Mononuclear cell (primary cell): ENCODE data around the gene CAVIN2. TPM values are rescaled to one million over a fixed set of nuclear protein-coding genes. Genes with fewer than 3 reads are reported as not detected.

Source experiments
- H3K27me3 ChIP-seq: 2 replicates; pipeline ENCODE4 v1.6.0; 2011; ENCODE audit warnings: low read length, control low read depth; ENCODE audit not compliant: insufficient read depth
- H3K4me1 ChIP-seq: 2 replicates; pipeline ENCODE4 v1.5.1; 2011; ENCODE audit warnings: mild to moderate bottlenecking, low read length, control low read depth; ENCODE audit not compliant: insufficient read depth
- H3K4me3 ChIP-seq: 2 replicates; pipeline ENCODE4 v1.5.1; 2011; ENCODE audit warnings: mild to moderate bottlenecking, low read length, moderate library complexity
- H3K9me3 ChIP-seq: 2 replicates; pipeline ENCODE4 v1.5.1; 2011; ENCODE audit warnings: low read depth, mild to moderate bottlenecking, control low read depth, low read length
- total RNA-seq: library from RNA; depleted of rRNA; stranded (reverse); fragments of >200 nt; gene quantifications from one replicate; pipeline ENCODE4 v1.2.3, GENCODE V29; 2012

Gene CAVIN2
- total RNA-seq, 1 donor, result 139 TPM

- Histone ChIP-seq H3K27me3 (no peaks in the 10 kb centered on the region), H3K9me3 (no peaks in the 10 kb centered on the region), H3K4me1 (no peaks in the 10 kb centered on the region), H3K4me3 (no peak overlapping the region)
These were observed 8.5 kb upstream of the CAVIN2 start for GRCh38 chr2:191855382-191855781.

- H3K4me3 ChIP-seq, result no peak overlapping the region
- H3K4me1 ChIP-seq, result no peaks in the 10 kb centered on the region
- no peaks in the 10 kb centered on the region for H3K27me3 ChIP-seq
- no peaks in the 10 kb centered on the region for H3K9me3 ChIP-seq
These were observed 7.8 kb upstream of the CAVIN2 start for GRCh38 chr2:191854382-191855372.

GRCh38 chr2:191853843-191854242, 7.0 kb upstream of the CAVIN2 start:
- Histone ChIP-seq H3K4me3 (no peak overlapping the region), H3K27me3 (no peaks in the 10 kb centered on the region), H3K4me1 (no peaks in the 10 kb centered on the region), H3K9me3 (no peaks in the 10 kb centered on the region)

GRCh38 chr2:191851158-191851557, 4.3 kb upstream of the CAVIN2 start:
- peaks cover 12% of the 10 kb centered on the region for H3K4me1 ChIP-seq
- H3K9me3 ChIP-seq, result no peaks in the 10 kb centered on the region
- H3K27me3 ChIP-seq, result no peaks in the 10 kb centered on the region
- no peak overlapping the region for H3K4me3 ChIP-seq

- Histone ChIP-seq H3K4me3 (no peak overlapping the region), H3K4me1 (peaks cover 15% of the 10 kb centered on the region), H3K9me3 (no peaks in the 10 kb centered on the region), H3K27me3 (no peaks in the 10 kb centered on the region)
These were observed 2.2 kb upstream of the CAVIN2 start for GRCh38 chr2:191848771-191849767.

GRCh38 chr2:191847764-191848163, 876 bp upstream of the CAVIN2 start:
- no peak overlapping the region for H3K4me3 ChIP-seq
- H3K4me1 ChIP-seq, result peaks cover 15% of the 10 kb centered on the region
- H3K9me3 ChIP-seq, result no peaks in the 10 kb centered on the region
- no peaks in the 10 kb centered on the region for H3K27me3 ChIP-seq

- H3K27me3 ChIP-seq, result no peaks in the 10 kb centered on the region
- no peak overlapping the region for H3K4me3 ChIP-seq
- H3K9me3 ChIP-seq, result no peaks in the 10 kb centered on the region
These were observed 893 bp downstream of the CAVIN2 start for GRCh38 chr2:191845876-191846514.

GRCh38 chr2:191845248-191845715, 1.6 kb downstream of the CAVIN2 start:
- Histone ChIP-seq H3K4me3 (no peak overlapping the region), H3K27me3 (no peaks in the 10 kb centered on the region), H3K9me3 (no peaks in the 10 kb centered on the region), H3K4me1 (peaks cover 15% of the 10 kb centered on the region)

More at GRCh38 chr2:191845876-191846514, 893 bp downstream of the CAVIN2 start:
- peaks cover 15% of the 10 kb centered on the region for H3K4me1 ChIP-seq

- Histone ChIP-seq H3K9me3 (no peaks in the 10 kb centered on the region), H3K4me3 (no peak overlapping the region), H3K27me3 (no peaks in the 10 kb centered on the region), H3K4me1 (peaks cover 15% of the 10 kb centered on the region)
These were observed 2.2 kb downstream of the CAVIN2 start for GRCh38 chr2:191844706-191845105.

GRCh38 chr2:191840921-191841320, 6.0 kb downstream of the CAVIN2 start:
- Histone ChIP-seq H3K9me3 (no peaks in the 10 kb centered on the region), H3K4me3 (no peak overlapping the region)

GRCh38 chr2:191839918-191840804, 6.7 kb downstream of the CAVIN2 start:
- H3K4me3 ChIP-seq, result no peak overlapping the region

More at GRCh38 chr2:191840921-191841320, 6.0 kb downstream of the CAVIN2 start:
- Histone ChIP-seq H3K4me1 (peaks cover under 1% of the 10 kb centered on the region), H3K27me3 (no peaks in the 10 kb centered on the region)

GRCh38 chr2:191838526-191838925, 8.4 kb downstream of the CAVIN2 start:
- Histone ChIP-seq H3K4me3 (no peak overlapping the region), H3K9me3 (no peaks in the 10 kb centered on the region), H3K4me1 (no peaks in the 10 kb centered on the region), H3K27me3 (no peaks in the 10 kb centered on the region)

More at GRCh38 chr2:191839918-191840804, 6.7 kb downstream of the CAVIN2 start:
- Histone ChIP-seq H3K4me1 (no peaks in the 10 kb centered on the region), H3K9me3 (no peaks in the 10 kb centered on the region), H3K27me3 (no peaks in the 10 kb centered on the region)

- no peaks in the 10 kb centered on the region for H3K4me1 ChIP-seq
- no peak overlapping the region for H3K4me3 ChIP-seq
- no peaks in the 10 kb centered on the region for H3K9me3 ChIP-seq
- no peaks in the 10 kb centered on the region for H3K27me3 ChIP-seq
These were observed 9.8 kb downstream of the CAVIN2 start for GRCh38 chr2:191836853-191837769.
